Ovary (tissue), 3 donors: Measurements from ENCODE around the gene NGF.

Experiments used
- CTCF ChIP-seq, 3 donors: fragments of 450-650 bp in 2 of 3; fragments of 200-600 bp in 1 of 3; IDR thresholded peaks; one replicate each; pipeline versions ENCODE4 v1.5.1 to v1.8.0; 2016 to 2022; ENCODE audit warnings: antibody characterized with exemption in 3 of 3, mild to moderate bottlenecking in 1 of 3
- EP300 ChIP-seq: sonication (generic); formaldehyde crosslinking; IDR thresholded peaks from one replicate; pipeline ENCODE4 v1.6.1; 2017; ENCODE audit warnings: antibody characterized with exemption
- POLR2A ChIP-seq: fragments of 450-650 bp; IDR thresholded peaks from one replicate; pipeline ENCODE4 v1.6.1; 2017; ENCODE audit warnings: antibody characterized with exemption, mild to moderate bottlenecking, moderate library complexity
- donor health status: DM: no; HTN: no; CAD: no.

GRCh38 chr1:115240297-115240696 is 97.8 kb downstream of the NGF start:
- TF ChIP-seq CTCF (IDR thresholded peaks at IDR 0.05) (no peak), POLR2A (no peak), EP300 (no peak)
